HEK293T (cell line): ENCODE data around the gene MYO1B.

Source experiments
- CTCF ChIA-PET: fragments of 350-600 bp; formaldehyde crosslinking; extraction: SDS; loops from one replicate; lab custom pipeline; 2021; ENCODE audit warnings: antibody characterized with exemption, inconsistent platforms; lab: Yijun Ruan, JAX
- POLR2A ChIA-PET: fragments of 350-600 bp; formaldehyde crosslinking; extraction: SDS; loops from one replicate; lab custom pipeline; 2020; ENCODE audit warnings: antibody characterized with exemption, inconsistent platforms; lab: Yijun Ruan, JAX
- DNase-seq: peaks from one replicate; pipeline ENCODE4 v3.0.0; 2012; ENCODE audit warnings: mixed read lengths; ENCODE audit errors: extremely low spot score
- ARNT ChIP-seq: fragments of 450-650 bp; IDR thresholded peaks from 2 replicates; pipeline ENCODE4 v1.6.1; 2017; ENCODE audit warnings: mild to moderate bottlenecking
- BHLHE40 ChIP-seq: fragments of 450-650 bp; IDR thresholded peaks from 2 replicates; pipeline ENCODE4 v1.6.1; 2016; ENCODE audit warnings: mild to moderate bottlenecking, moderate library complexity, borderline replicate concordance
- CTBP1 ChIP-seq: fragments of 450-650 bp; IDR thresholded peaks from 2 replicates; pipeline ENCODE4 v1.6.1; 2016; ENCODE audit warnings: borderline replicate concordance
- ELF4 ChIP-seq: fragments of 450-650 bp; IDR thresholded peaks from 2 replicates; pipeline ENCODE4 v1.6.1; 2017; ENCODE audit warnings: antibody characterized with exemption
- FOXA1 ChIP-seq: fragments of 450-650 bp; IDR thresholded peaks from 2 replicates; pipeline ENCODE4 v1.6.1; 2016; ENCODE audit warnings: mild to moderate bottlenecking
- FOXK2 ChIP-seq: fragments of 450-650 bp; IDR thresholded peaks from 2 replicates; pipeline ENCODE4 v1.6.1; 2016; ENCODE audit warnings: mild to moderate bottlenecking
- FOXM1 ChIP-seq: fragments of 450-650 bp; IDR thresholded peaks from 2 replicates; pipeline ENCODE4 v1.6.1; 2017; ENCODE audit warnings: mild to moderate bottlenecking, borderline replicate concordance
- HDGF ChIP-seq: fragments of 450-650 bp; IDR thresholded peaks from 2 replicates; pipeline ENCODE4 v1.6.1; 2017; ENCODE audit warnings: antibody characterized with exemption, borderline replicate concordance
- L3MBTL2 ChIP-seq: fragments of 450-650 bp; conservative IDR thresholded peaks from 2 replicates; pipeline ENCODE4 v1.6.1; 2016; ENCODE audit warnings: mild to moderate bottlenecking
- LEF1 ChIP-seq: fragments of 450-650 bp; IDR thresholded peaks from 2 replicates; pipeline ENCODE4 v1.6.1; 2017; ENCODE audit warnings: mild to moderate bottlenecking, borderline replicate concordance
- NFRKB ChIP-seq: fragments of 450-650 bp; IDR thresholded peaks from 2 replicates; pipeline ENCODE4 v1.6.1; 2016; ENCODE audit warnings: mild to moderate bottlenecking, moderate library complexity
- SP1 ChIP-seq: fragments of 450-650 bp; IDR thresholded peaks from 2 replicates; pipeline ENCODE4 v1.6.1; 2017
- SUZ12 ChIP-seq: fragments of 450-650 bp; IDR thresholded peaks from 2 replicates; pipeline ENCODE4 v1.6.1; 2016; ENCODE audit warnings: mild to moderate bottlenecking
- TARDBP ChIP-seq: fragments of 450-650 bp; IDR thresholded peaks from 2 replicates; pipeline ENCODE4 v1.6.1; 2016
- ZNF384 ChIP-seq: fragments of 450-650 bp; IDR thresholded peaks from 2 replicates; pipeline ENCODE4 v1.6.1; 2016
- TF ChIP-seq, protein P1 (sequence below): fragments of 450-650 bp; IDR thresholded peaks from 2 replicates; pipeline ENCODE4 v1.6.1; 2016

MYO1B gene

DNA sequence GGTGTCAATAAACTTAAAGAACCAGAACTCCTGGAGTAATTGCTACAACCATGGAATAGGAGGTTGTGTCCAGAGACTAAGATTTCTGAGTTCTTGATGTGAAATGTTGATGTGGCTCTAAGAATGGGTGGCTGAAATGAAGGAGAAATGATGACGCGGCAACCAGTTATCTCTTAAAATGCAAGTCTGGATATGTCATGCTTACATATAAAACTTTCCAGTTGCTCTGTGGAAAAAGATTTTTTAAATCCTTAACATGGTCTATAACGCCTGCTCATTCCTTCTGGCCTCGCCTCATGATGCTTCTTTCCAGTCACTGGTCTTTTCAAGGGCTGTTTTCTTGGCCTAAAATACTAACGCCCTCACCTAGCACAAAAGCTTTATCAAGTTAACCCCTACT is 23.5 kb upstream of the MYO1B start:
- no peak for DNase-seq
- ChIA-PET CTCF (no interaction called here), POLR2A (no interaction called here)
- TF ChIP-seq, protein P1, sequence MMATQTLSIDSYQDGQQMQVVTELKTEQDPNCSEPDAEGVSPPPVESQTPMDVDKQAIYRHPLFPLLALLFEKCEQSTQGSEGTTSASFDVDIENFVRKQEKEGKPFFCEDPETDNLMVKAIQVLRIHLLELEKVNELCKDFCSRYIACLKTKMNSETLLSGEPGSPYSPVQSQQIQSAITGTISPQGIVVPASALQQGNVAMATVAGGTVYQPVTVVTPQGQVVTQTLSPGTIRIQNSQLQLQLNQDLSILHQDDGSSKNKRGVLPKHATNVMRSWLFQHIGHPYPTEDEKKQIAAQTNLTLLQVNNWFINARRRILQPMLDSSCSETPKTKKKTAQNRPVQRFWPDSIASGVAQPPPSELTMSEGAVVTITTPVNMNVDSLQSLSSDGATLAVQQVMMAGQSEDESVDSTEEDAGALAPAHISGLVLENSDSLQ: no peak
- no peak for TF ChIP-seq BHLHE40
- no peak for TF ChIP-seq CTBP1
- TF ChIP-seq ZNF384: no peak
- no peak for TF ChIP-seq FOXM1
- no peak for TF ChIP-seq ARNT
- no peak for TF ChIP-seq TARDBP
- no peak for TF ChIP-seq LEF1
- TF ChIP-seq NFRKB: no peak
- no peak for TF ChIP-seq SP1
- no peak for TF ChIP-seq ELF4
- no peak for TF ChIP-seq HDGF
- no peak for TF ChIP-seq L3MBTL2
- TF ChIP-seq FOXA1: no peak
- no peak for TF ChIP-seq FOXK2

GRCh38 chr2:191222507-191222906 is 22.7 kb upstream of the MYO1B start:
- ChIA-PET CTCF (no interaction called here), POLR2A (no interaction called here)
- DNase-seq: no peak
- TF ChIP-seq FOXA1: no peak
- no peak for TF ChIP-seq SUZ12
- no peak for TF ChIP-seq FOXM1
- no peak for TF ChIP-seq L3MBTL2
- no peak for TF ChIP-seq FOXK2
- no peak for TF ChIP-seq ELF4
- no peak for TF ChIP-seq SP1
- TF ChIP-seq BHLHE40: no peak
- TF ChIP-seq ZNF384: no peak
- no peak for TF ChIP-seq LEF1
- TF ChIP-seq NFRKB: no peak
- no peak for TF ChIP-seq CTBP1

GRCh38 chr2:191222952-191223351 is 22.3 kb upstream of the MYO1B start:
- TF ChIP-seq TARDBP: no peak
- no peak for TF ChIP-seq SUZ12
- CTCF ChIA-PET: no interaction called here
- POLR2A ChIA-PET: no interaction called here
- no peak for DNase-seq

GRCh38 chr2:191225126-191225525 is 20.1 kb upstream of the MYO1B start:
- CTCF ChIA-PET: no interaction called here
- POLR2A ChIA-PET: no interaction called here
- no peak for TF ChIP-seq ELF4
- TF ChIP-seq ARNT: no peak
- TF ChIP-seq HDGF: no peak
- TF ChIP-seq FOXA1: no peak
- TF ChIP-seq LEF1: no peak
- TF ChIP-seq SUZ12: no peak
- no peak for TF ChIP-seq BHLHE40
- TF ChIP-seq ZNF384: no peak
- no peak for TF ChIP-seq FOXM1
- TF ChIP-seq, protein P1: no peak
- TF ChIP-seq TARDBP: no peak
- TF ChIP-seq FOXK2: no peak
- no peak for TF ChIP-seq SP1
- DNase-seq: no peak

DNA sequence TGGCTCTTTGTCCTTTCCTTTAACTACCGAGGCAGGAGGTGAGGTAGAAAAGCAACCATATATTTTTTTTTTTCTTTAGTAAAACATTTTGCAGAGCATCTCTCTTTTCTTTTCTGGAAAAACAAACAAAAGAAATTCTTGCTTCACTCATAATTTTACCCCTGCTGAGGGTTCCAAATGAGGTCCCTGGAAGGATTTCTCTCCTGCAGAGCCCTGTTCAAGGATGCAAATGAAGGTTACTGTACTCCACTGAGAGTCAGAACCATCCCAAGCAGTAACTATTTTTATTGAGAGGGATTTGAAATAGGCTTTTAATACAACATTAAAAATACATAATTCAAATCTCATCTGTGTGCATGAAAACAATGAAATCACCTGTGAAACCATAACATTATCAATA is 19.5 kb upstream of the MYO1B start:
- TF ChIP-seq ELF4 (no peak), NFRKB (no peak), SUZ12 (no peak), LEF1 (no peak), ZNF384 (no peak), HDGF (no peak), FOXM1 (no peak), CTBP1 (no peak), FOXA1 (no peak), ARNT (no peak), FOXK2 (no peak), L3MBTL2 (no peak)
- TF ChIP-seq, protein P1: no peak
- POLR2A ChIA-PET: no interaction called here
- DNase-seq: no peak
- CTCF ChIA-PET: interaction anchor here (0.7 kb wide), 1 partner anchor 17 kb away, joined by 3 read pairs; no protein-coding TSS in a partner anchor

DNA sequence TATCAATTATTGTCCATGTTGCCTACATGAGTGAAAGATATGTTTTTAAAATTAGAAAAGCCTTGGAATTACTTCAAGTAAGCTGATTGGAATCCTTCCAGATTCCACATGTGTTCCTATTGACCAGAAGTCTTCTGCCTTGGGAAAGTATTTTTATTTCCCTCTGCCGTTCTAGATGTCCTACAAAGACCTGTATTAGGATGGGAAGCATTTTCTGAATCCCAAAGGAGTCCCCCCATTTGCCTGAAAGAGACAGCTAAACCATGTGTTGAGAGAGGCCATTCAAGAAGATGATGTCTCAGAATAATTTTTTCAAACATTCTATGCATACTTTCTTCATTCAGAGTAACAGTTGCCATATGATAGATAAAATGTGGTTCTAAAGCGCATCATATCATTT is 19.0 kb upstream of the MYO1B start:
- POLR2A ChIA-PET: no interaction called here
- TF ChIP-seq TARDBP (no peak), HDGF (no peak), BHLHE40 (no peak), SP1 (no peak), ARNT (no peak), NFRKB (no peak), ELF4 (no peak), FOXA1 (no peak), ZNF384 (no peak), FOXK2 (no peak), FOXM1 (no peak), L3MBTL2 (no peak), LEF1 (no peak), SUZ12 (no peak), CTBP1 (no peak)
- TF ChIP-seq, protein P1: no peak
- CTCF ChIA-PET: interaction anchor here (0.7 kb wide), 1 partner anchor 17 kb away, joined by 3 read pairs; no protein-coding TSS in a partner anchor
- DNase-seq: no peak

GRCh38 chr2:191228333-191228732 is 16.9 kb upstream of the MYO1B start:
- TF ChIP-seq FOXM1: no peak
- no peak for TF ChIP-seq HDGF
- no peak for TF ChIP-seq TARDBP
- no peak for TF ChIP-seq LEF1
- TF ChIP-seq ELF4: no peak
- TF ChIP-seq SP1: no peak
- no peak for TF ChIP-seq CTBP1
- TF ChIP-seq, protein P1: no peak
- TF ChIP-seq NFRKB: no peak
- TF ChIP-seq FOXK2: no peak
- ChIA-PET POLR2A (no interaction called here), CTCF (interaction anchor here (1.2 kb wide), 1 partner anchor 10 kb away, joined by 10 read pairs; no protein-coding TSS in a partner anchor)
- no peak for DNase-seq
